WERI-Rb-1 (cell line): ENCODE measurements around the gene ZNF536.

ENCODE experiments used
- DNase-seq: peaks from one replicate; pipeline ENCODE4 v3.0.0-alpha.2; 2020
- H3K27ac ChIP-seq: fragments of 250-450 bp; sonication (Bioruptor Pico); 2 replicates; pipeline ENCODE4 v1.5.1; 2020; ENCODE audit warnings: mild to moderate bottlenecking, moderate library complexity
- H3K27me3 ChIP-seq: fragments of 250-450 bp; sonication (Bioruptor Pico); 2 replicates; pipeline ENCODE4 v1.5.1; 2021; ENCODE audit warnings: mild to moderate bottlenecking, low read depth, moderate library complexity; ENCODE audit not compliant: insufficient read depth, severe bottlenecking
- H3K36me3 ChIP-seq: fragments of 250-450 bp; sonication (Bioruptor Pico); 2 replicates; pipeline ENCODE4 v1.5.1; 2020; ENCODE audit warnings: mild to moderate bottlenecking, moderate library complexity
- H3K4me3 ChIP-seq: 2 replicates; pipeline ENCODE4 v1.5.1; 2011; ENCODE audit warnings: low read depth, mild to moderate bottlenecking, control low read depth, low read length
- H3K9me3 ChIP-seq: fragments of 250-450 bp; sonication (Bioruptor Pico); 2 replicates; pipeline ENCODE4 v1.5.1; 2021; ENCODE audit warnings: mild to moderate bottlenecking, moderate library complexity; ENCODE audit not compliant: severe bottlenecking
- TF ChIP-seq, protein P1 (sequence below): IDR thresholded peaks from 2 replicates; pipeline ENCODE4 v1.5.1; 2011; ENCODE audit warnings: low read depth, mild to moderate bottlenecking, control low read depth, inconsistent platforms, low read length

Gene ZNF536

DNA sequence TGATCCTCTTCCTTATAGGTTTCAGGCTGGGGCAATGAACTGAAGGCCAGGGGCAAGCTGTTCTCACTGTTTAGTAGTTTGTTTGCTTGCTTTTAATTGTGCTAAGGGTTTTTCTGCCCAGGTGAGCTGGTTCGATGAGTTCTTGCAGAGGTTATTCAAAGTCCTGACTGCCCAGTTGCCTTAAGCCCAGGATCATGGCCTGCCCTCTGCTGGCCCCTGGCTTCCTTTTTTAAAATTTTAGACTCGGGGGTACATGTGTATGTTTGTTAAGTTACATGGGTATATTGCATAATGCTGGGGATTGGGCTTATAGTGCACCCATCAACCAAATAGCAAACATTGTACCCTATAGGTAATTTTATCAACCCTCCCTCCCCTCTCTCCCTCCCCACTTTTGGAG is 65.7 kb downstream of the ZNF536 start:
- TF ChIP-seq, protein P1, sequence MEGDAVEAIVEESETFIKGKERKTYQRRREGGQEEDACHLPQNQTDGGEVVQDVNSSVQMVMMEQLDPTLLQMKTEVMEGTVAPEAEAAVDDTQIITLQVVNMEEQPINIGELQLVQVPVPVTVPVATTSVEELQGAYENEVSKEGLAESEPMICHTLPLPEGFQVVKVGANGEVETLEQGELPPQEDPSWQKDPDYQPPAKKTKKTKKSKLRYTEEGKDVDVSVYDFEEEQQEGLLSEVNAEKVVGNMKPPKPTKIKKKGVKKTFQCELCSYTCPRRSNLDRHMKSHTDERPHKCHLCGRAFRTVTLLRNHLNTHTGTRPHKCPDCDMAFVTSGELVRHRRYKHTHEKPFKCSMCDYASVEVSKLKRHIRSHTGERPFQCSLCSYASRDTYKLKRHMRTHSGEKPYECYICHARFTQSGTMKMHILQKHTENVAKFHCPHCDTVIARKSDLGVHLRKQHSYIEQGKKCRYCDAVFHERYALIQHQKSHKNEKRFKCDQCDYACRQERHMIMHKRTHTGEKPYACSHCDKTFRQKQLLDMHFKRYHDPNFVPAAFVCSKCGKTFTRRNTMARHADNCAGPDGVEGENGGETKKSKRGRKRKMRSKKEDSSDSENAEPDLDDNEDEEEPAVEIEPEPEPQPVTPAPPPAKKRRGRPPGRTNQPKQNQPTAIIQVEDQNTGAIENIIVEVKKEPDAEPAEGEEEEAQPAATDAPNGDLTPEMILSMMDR, result peak; percentile 44; the same call in 1 of the 2 replicates
- H3K27ac ChIP-seq, result no peak overlapping the region
- H3K4me3 ChIP-seq, result no peak overlapping the region
- no peaks in the 10 kb centered on the region for H3K36me3 ChIP-seq
- no peaks in the 10 kb centered on the region for H3K9me3 ChIP-seq
- DNase-seq, result no peak
- no peaks in the 10 kb centered on the region for H3K27me3 ChIP-seq

DNA sequence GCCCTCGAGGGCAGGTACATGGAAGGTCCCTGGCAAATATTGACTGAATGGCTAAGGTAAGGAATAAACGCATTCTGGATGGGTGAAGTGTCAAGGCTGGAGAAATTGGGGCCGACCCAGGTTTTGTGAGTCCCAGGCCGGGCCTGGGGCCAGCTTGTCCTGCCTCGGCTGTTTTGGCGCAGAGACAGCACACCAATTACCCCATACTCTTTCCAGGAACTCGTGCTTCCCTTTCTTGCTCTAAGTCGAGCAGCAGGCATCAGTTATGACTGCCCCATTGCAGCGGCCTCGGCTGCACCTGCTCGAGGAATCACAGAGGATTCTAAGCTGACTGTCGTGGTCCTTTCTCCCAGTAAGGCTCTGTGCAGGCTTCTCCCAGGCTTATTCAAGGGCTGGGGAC is 67.1 kb downstream of the ZNF536 start:
- no peak for DNase-seq
- H3K4me3 ChIP-seq, result no peak overlapping the region
- H3K36me3 ChIP-seq, result no peaks in the 10 kb centered on the region
- no peaks in the 10 kb centered on the region for H3K9me3 ChIP-seq
- TF ChIP-seq, protein P1, result no peak
- H3K27me3 ChIP-seq, result no peaks in the 10 kb centered on the region
- no peak overlapping the region for H3K27ac ChIP-seq

DNA sequence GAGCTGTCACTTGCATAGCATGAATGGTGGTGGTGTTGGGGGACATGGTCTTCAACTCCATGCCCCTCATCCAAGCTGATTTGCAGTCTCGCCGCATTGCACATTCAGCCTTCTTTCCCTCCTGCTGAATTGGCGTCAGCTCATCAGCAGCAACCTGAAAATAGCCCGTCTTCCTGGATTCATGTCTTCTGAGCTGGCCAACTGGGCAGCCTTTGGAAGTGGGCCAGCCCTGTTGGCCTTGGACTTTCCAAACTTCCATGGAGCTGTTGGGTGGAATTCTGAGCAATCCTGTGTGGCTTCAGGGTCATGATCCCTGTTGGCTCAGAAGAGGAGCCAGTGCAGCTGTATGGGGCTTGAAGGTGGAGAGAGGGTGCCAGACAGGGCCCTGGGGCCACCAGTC is 68.8 kb downstream of the ZNF536 start:
- TF ChIP-seq, protein P1, result no peak
- Histone ChIP-seq H3K27ac (no peak overlapping the region), H3K9me3 (no peaks in the 10 kb centered on the region), H3K4me3 (no peak overlapping the region), H3K27me3 (no peaks in the 10 kb centered on the region), H3K36me3 (no peaks in the 10 kb centered on the region)
- DNase-seq, result no peak

GRCh38 chr19:30442674-30443073 is 70.5 kb downstream of the ZNF536 start:
- DNase-seq, result no peak
- no peak overlapping the region for H3K4me3 ChIP-seq
- no peaks in the 10 kb centered on the region for H3K36me3 ChIP-seq
- no peak overlapping the region for H3K27ac ChIP-seq
- H3K9me3 ChIP-seq, result no peaks in the 10 kb centered on the region
- no peaks in the 10 kb centered on the region for H3K27me3 ChIP-seq
- TF ChIP-seq, protein P1, result no peak

DNA sequence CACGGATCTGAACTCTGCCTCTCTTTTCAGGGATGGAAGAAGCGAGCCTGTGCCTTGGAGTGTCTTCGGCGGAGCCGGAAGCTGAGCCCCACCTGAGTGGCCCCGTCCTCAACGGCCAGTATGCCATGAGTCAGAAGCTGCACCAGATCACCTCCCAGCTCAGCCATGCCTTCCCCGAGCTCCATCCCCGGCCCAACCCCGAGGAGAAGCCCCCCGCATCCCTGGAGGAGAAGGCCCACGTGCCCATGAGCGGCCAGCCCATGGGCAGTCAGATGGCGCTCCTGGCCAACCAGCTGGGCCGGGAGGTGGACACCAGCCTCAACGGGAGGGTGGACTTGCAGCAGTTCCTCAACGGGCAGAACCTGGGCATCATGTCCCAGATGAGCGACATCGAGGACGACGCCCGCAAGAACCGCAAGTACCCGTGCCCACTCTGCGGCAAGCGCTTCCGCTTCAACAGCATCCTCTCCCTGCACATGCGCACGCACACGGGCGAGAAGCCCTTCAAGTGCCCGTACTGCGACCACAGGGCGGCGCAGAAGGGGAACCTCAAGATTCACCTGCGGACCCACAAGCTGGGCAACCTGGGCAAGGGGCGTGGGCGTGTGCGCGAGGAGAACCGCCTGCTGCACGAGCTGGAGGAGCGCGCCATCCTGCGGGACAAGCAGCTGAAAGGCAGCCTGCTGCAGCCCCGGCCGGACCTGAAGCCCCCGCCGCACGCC is 71.5 kb downstream of the ZNF536 start:
- DNase-seq, result no peak
- TF ChIP-seq, protein P1, result no peak
- H3K27ac ChIP-seq, result no peak overlapping the region
- H3K9me3 ChIP-seq, result no peaks in the 10 kb centered on the region
- H3K4me3 ChIP-seq, result no peak overlapping the region
- H3K27me3 ChIP-seq, result no peaks in the 10 kb centered on the region
- no peaks in the 10 kb centered on the region for H3K36me3 ChIP-seq

- DNase-seq, result no peak
- Histone ChIP-seq H3K9me3 (no peaks in the 10 kb centered on the region), H3K36me3 (no peaks in the 10 kb centered on the region), H3K27me3 (no peaks in the 10 kb centered on the region), H3K27ac (no peak overlapping the region), H3K4me3 (no peak overlapping the region)
- TF ChIP-seq, protein P1, result no peak
Measured at GRCh38 chr19:30444253-30444671, 72.1 kb downstream of the ZNF536 start.
